ENCODE data around the gene MRGPRE.

Gene MRGPRE

GRCh38 chr11:3207526-3208189, 24.6 kb downstream of the MRGPRE start:
- Histone ChIP-seq H3K27me3 (ENCODE audit: insufficient read depth, low read depth) (peaks cover 18% of the 10 kb centered on the region; the same call in 1 of the 2 replicates), H3K79me2 (ENCODE audit: insufficient read depth, low read depth) (no peaks in the 10 kb centered on the region), H3K4me2 (no peak overlapping the region), H3K4me1 (ENCODE audit: low read depth, poor library complexity, severe bottlenecking) (peaks cover 8% of the 10 kb centered on the region), H3K4me3 (IDR thresholded peaks at IDR 0.05; ENCODE audit: insufficient read depth, low read depth, low read length) (no peak overlapping the region), H2AFZ (ENCODE audit: low read depth) (no peak overlapping the region), H3K36me3 (ENCODE audit: insufficient read depth) (no peaks in the 10 kb centered on the region), H3K27ac (no peak overlapping the region), H4K20me1 (ENCODE audit: insufficient read depth) (no peaks in the 10 kb centered on the region), H3K9ac (no peak overlapping the region)
- TF ChIP-seq CTCF (conservative IDR thresholded peaks at IDR 0.05; ENCODE audit: low read depth, low read length): no peak

GRCh38 chr11:3206922-3207204, 25.4 kb downstream of the MRGPRE start:
- Histone ChIP-seq H3K79me2 (ENCODE audit: insufficient read depth, low read depth) (no peaks in the 10 kb centered on the region), H3K27me3 (ENCODE audit: insufficient read depth, low read depth) (peaks cover 25% of the 10 kb centered on the region; the same call in 1 of the 2 replicates), H2AFZ (ENCODE audit: low read depth) (no peak overlapping the region), H3K27ac (no peak overlapping the region), H3K9ac (no peak overlapping the region), H3K4me1 (ENCODE audit: low read depth, poor library complexity, severe bottlenecking) (peaks cover 8% of the 10 kb centered on the region), H3K4me2 (no peak overlapping the region), H3K36me3 (ENCODE audit: insufficient read depth) (no peaks in the 10 kb centered on the region), H4K20me1 (ENCODE audit: insufficient read depth) (no peaks in the 10 kb centered on the region), H3K4me3 (IDR thresholded peaks at IDR 0.05; ENCODE audit: insufficient read depth, low read depth, low read length) (no peak overlapping the region)
- no peak for TF ChIP-seq CTCF (conservative IDR thresholded peaks at IDR 0.05; ENCODE audit: low read depth, low read length)

- no peaks in the 10 kb centered on the region for H3K36me3 ChIP-seq (ENCODE audit: insufficient read depth)
- no peaks in the 10 kb centered on the region for H4K20me1 ChIP-seq (ENCODE audit: insufficient read depth)
- no peak for TF ChIP-seq CTCF (conservative IDR thresholded peaks at IDR 0.05; ENCODE audit: low read depth, low read length)
- no peak overlapping the region for H3K9ac ChIP-seq
- H3K27me3 ChIP-seq (ENCODE audit: insufficient read depth, low read depth): peaks cover 30% of the 10 kb centered on the region
- H3K27ac ChIP-seq: no peak overlapping the region
- no peaks in the 10 kb centered on the region for H3K79me2 ChIP-seq (ENCODE audit: insufficient read depth, low read depth)
- no peak overlapping the region for H2AFZ ChIP-seq (ENCODE audit: low read depth)
- peaks cover 8% of the 10 kb centered on the region for H3K4me1 ChIP-seq (ENCODE audit: low read depth, poor library complexity, severe bottlenecking)
- H3K4me3 ChIP-seq (IDR thresholded peaks at IDR 0.05; ENCODE audit: insufficient read depth, low read depth, low read length): no peak overlapping the region
- H3K4me2 ChIP-seq: no peak overlapping the region
Observed at GRCh38 chr11:3206156-3206921, 25.9 kb downstream of the MRGPRE start.

- H3K79me2 ChIP-seq (ENCODE audit: insufficient read depth, low read depth): no peaks in the 10 kb centered on the region
- no peak for TF ChIP-seq CTCF (conservative IDR thresholded peaks at IDR 0.05; ENCODE audit: low read depth, low read length)
- no peaks in the 10 kb centered on the region for H4K20me1 ChIP-seq (ENCODE audit: insufficient read depth)
- H3K4me1 ChIP-seq (ENCODE audit: low read depth, poor library complexity, severe bottlenecking): peaks cover 8% of the 10 kb centered on the region
- no peak overlapping the region for H3K9ac ChIP-seq
- no peaks in the 10 kb centered on the region for H3K36me3 ChIP-seq (ENCODE audit: insufficient read depth)
- no peak overlapping the region for H3K27ac ChIP-seq
- peaks cover 39% of the 10 kb centered on the region for H3K27me3 ChIP-seq (ENCODE audit: insufficient read depth, low read depth)
- H2AFZ ChIP-seq (ENCODE audit: low read depth): no peak overlapping the region
- H3K4me3 ChIP-seq (IDR thresholded peaks at IDR 0.05; ENCODE audit: insufficient read depth, low read depth, low read length): no peak overlapping the region
- peak overlapping the region; percentile 39; the same call in 1 of the 2 replicates for H3K4me2 ChIP-seq
Observed at GRCh38 chr11:3205261-3206155, 26.7 kb downstream of the MRGPRE start.

Data from KMS-11 (cell line).